ENCODE results near the gene RNF11. TPM values are rescaled to one million over a fixed set of nuclear protein-coding genes. Genes with fewer than 3 reads are reported as not detected.

Gene RNF11
- total RNA-seq, 2 experiments from 2014 or later = 35.1 to 35.3 TPM

DNA sequence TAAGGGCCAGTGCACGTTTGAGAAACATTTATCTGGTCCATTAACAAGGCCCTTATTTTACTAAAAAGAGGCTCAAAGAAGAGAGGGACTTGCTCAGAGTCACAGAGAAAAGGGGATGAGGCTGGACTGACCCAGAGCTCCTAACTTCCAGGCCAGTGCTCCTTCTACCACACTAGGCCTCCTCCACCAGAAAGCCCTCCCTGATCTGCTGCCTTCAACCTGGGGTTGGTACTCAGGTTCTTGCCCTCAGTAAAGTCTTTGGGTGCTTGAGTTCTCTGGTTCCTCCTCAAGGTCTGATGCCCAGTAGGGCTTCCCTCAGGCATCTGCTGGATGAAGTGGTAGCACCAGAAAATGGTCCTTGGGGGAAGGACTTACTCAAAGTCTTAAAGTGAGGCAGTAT lies 68.3 kb downstream of the RNF11 start:
- POLR2A ChIA-PET = no interaction called here
- CTCF ChIA-PET = no interaction called here

DNA sequence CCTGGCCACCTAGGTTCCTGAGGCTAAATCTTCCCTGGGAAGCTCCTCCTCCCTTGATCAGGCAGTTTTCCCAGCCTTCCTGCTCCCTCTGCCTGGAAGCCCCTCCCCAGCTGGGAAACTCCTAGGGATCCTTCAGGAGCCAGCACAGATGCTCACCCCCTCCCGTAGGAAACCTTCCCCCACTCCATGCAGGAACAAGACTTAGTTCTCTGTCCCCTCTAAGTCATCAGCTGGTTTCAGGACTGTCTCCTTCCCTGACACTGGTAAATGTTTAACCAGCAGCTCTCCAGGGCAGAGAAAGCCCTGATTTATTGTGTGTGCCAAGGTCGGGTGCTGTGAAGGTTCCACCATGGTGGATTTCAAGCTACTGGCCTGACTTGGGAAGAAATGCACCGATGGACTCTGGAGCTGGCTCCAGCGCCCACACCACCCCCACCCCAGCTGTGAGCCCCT lies 69.3 kb downstream of the RNF11 start:
- POLR2A ChIA-PET = no interaction called here
- CTCF ChIA-PET = interaction anchor here (0.6 to 2.3 kb wide), 2 partner anchors 9 to 54 kb away, joined by 3 to 16 read pairs; no protein-coding TSS in a partner anchor

DNA sequence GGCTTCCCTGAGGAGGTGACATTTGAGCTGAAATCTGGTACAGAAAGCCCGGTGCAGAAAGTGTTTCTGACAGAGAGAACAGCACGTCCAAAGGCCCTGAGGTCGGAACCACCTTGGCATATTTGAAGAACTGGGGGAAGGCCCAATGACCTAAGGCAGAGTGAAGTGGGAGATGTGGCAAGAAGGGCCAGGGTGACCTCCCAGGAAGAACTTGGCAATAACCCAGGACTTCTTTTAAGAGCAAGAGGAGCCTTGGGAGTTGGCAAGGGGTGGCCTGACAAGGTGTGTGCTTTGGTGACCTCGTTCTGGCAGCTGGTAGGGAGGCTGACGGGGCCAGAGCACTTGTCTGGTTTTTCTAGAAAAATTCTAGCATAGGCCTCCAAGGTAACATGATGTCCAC lies 70.9 kb downstream of the RNF11 start:
- ChIA-PET CTCF (interaction anchor here (0.5 to 2.3 kb wide), 2 partner anchors 11 to 109 kb away, joined by 4 to 16 read pairs; no protein-coding TSS in a partner anchor), POLR2A (no interaction called here)

DNA sequence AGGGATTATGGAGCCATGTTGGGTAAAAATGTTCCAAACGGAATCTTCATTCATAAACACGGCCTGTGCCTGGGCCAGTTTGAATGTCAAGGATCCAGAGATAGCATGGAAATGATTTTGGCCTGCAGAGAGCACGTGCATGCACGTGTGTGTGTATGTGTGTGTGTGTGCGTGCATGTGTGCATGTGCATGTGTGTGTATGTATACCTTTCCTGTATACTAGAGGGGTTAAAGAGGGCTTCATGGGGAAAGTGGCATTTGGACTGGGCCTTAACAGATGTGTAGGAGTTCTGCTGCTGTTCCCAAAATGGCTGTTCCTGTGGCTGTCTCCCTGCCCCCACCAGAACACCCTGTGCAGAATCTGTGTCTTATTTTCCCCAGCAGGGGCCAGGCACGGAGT lies 72.6 kb downstream of the RNF11 start:
- ChIA-PET CTCF (interaction anchor here (0.9 kb wide), 1 partner anchor 11 kb away, joined by 3 read pairs; no protein-coding TSS in a partner anchor), POLR2A (no interaction called here)

DNA sequence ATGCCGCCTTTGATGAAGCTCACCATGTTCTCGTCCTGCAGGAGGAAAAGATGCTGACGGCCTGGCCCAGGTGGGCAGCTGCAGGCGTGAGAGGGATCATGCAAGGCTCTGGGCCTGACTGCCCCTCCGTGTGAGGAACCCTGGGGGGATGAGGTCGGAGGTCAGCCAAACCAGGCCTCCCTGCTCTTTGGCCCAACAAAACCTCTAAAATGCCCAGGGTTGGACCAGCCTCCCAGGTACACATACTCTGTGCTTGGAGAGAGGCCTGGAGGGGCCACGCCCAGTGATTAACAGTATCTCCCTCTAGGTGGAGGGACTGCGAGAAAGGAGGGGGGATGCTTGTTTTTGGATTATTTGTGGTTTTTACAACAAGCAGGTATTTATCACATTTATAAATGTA lies 73.2 kb downstream of the RNF11 start:
- POLR2A ChIA-PET = no interaction called here
- CTCF ChIA-PET = no interaction called here

DNA sequence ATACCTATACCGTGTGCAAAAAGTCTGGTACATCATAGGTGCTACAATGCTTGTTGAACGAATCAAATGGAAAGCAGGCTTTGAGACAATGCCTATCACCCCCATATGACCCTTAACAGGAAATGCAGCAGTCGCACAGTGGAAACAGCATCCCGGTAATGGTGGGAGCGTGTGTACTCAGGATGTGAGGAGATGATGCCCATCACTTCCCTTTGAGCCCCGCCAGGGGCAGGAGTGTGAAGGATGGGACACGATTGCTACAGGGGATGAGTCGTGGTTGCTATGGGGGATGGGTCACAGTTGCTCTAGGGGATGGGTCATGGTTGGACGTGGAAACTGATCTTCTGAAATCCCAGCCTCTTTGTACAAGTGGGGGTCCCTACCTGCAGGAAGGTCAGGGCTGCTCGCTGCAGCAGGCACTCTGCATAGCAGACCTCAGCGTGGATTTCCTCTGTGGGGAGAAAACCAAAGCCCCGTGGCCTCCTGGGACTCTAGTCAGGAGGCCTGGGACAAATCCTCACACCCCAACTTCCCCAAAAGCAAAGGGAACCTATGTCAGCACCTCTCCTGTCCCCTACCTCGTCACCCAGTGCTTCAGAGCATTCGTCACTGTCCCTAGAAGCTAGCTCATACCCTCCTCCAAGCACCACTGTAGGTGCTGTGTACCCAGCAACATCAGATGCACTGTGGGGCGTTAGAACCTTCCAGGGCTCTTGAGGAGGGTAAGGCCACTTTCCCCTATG lies 75.0 kb downstream of the RNF11 start:
- ChIA-PET POLR2A (no interaction called here), CTCF (no interaction called here)

DNA sequence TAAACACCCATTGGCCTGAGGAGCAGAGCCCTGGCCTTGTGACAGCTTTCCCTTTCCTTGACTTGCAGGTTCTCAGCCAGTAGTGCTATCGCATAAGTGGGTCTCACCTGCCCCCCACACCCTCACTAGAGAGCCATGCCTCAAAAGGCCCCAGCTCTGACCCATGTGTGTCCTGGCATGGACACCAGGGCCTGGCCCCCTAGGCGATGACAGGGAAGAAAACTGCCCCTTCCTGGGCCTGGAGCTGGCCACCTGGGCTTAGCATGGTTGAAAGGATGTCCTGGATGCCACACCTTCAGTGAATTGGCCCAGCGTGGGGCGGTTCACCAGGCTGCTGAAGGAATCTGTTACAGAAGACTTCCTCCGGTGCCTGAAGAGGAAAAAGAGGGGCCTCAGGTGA lies 75.8 kb downstream of the RNF11 start:
- CTCF ChIA-PET = interaction anchor here (1.5 kb wide), 1 partner anchor 15 kb away, joined by 3 read pairs; no protein-coding TSS in a partner anchor
- POLR2A ChIA-PET = no interaction called here

DNA sequence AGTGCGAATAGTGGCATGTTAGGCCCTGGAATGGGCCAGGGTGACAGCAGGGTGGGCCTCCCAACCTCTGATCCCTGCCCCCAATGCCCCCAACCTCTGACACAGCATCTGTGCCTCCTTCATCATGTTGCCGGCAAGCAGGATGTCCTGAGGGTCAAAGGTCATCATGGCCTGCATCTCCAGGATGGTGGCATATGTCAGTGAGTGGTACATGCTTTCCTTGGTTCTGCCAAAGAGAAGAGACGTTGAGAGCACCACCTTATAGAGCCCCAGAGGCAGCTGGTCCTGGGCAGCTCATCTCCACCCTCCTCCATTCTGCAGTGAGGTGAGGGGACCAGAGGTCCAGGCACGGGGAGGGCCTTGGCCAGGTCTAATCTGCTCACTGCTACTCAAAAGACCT lies 76.6 kb downstream of the RNF11 start:
- ChIA-PET CTCF (interaction anchor here (1.5 kb wide), 1 partner anchor 16 kb away, joined by 3 read pairs; no protein-coding TSS in a partner anchor), POLR2A (no interaction called here)

DNA sequence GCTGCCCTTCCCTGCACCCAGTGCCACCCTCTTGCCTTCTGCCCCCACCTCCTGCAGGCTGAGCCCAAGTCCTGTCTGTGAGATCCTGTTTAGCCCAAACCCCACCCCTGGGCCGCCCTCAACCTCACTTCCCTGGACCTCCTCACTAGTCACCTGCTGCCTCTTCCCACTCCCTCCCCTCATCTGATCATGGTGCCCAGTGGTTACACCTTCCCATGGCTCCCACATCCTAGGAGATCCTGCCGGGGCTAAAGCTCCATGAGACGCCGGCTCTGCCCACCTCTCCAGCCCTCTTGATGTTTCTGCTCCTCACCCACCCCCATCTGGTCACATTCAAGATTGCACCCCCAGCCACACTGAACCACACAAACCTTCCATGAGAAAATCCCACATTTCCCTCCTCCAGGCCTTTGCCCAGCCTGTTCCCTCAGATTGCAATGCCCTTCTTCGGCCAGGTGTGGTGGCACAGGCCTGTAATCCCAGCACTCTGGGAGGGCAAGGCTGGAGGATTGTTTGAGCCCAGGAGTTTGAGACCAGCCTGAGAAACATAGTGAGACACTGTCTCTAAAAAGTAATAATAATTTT lies 77.3 kb downstream of the RNF11 start:
- ChIA-PET CTCF (interaction anchor here (1.5 kb wide), 1 partner anchor 16 kb away, joined by 3 read pairs; no protein-coding TSS in a partner anchor), POLR2A (no interaction called here)

DNA sequence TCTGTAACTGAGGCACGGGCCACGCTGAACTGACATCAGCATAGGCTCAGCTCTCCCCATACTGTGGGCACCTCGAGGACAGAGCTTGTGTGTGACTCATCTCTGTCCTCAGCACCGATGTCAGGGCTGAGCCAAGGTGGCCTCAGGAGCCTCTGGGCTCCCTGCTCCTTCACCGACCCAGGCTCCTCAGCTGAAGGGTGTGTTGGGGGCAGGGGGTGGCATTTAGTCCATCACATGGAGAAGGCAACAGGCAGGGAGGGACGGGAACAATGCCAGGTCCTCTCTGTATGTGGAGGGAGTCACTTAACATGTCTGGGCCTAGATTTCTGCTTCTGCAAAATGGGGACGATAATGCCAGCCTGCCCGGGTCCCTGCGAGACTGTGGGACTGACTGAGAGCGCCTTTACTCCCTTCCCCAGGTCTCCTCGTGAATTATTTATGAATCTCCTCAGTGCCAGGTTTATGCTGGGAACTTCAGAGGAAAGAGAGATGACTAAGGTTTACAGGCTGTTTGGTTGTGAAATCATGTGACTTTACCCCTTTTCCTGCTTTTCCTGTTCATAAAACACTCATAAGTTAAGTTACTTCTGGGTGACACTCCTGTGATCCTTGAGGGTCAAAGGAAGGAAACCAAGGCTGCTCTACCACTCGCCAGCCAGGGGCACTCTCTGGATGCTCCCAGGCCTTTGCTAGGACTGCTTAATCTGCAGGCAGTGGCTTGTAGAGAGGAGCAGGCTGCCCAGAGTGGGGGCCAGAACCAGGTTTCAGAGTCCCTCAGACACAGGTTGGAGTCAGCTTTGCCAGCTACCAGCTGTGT lies 78.1 kb downstream of the RNF11 start:
- POLR2A ChIA-PET = no interaction called here

DNA sequence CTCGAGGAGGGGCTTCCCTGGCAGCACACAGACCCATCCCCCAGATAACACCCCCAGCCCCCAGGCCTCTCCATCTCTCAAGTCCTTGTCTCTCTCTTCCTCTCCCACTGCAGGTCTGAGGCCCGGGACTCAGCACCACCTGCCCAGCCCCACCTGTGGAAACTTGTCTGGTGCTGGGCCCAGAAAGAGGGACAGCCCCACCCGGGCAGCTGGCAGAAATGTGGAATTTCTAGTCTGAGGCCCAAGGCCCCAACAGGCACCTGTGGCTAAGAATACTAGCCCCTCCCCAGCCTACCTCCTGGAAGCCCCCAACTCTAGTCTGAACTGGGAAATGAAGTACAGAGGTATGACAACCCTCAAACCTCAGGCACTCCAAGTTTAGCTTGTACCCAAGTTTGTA lies 78.9 kb downstream of the RNF11 start:
- ChIA-PET POLR2A (no interaction called here), CTCF (no interaction called here)

More for the DNA sequence above, 78.1 kb downstream of the RNF11 start:
- CTCF ChIA-PET = no interaction called here

DNA sequence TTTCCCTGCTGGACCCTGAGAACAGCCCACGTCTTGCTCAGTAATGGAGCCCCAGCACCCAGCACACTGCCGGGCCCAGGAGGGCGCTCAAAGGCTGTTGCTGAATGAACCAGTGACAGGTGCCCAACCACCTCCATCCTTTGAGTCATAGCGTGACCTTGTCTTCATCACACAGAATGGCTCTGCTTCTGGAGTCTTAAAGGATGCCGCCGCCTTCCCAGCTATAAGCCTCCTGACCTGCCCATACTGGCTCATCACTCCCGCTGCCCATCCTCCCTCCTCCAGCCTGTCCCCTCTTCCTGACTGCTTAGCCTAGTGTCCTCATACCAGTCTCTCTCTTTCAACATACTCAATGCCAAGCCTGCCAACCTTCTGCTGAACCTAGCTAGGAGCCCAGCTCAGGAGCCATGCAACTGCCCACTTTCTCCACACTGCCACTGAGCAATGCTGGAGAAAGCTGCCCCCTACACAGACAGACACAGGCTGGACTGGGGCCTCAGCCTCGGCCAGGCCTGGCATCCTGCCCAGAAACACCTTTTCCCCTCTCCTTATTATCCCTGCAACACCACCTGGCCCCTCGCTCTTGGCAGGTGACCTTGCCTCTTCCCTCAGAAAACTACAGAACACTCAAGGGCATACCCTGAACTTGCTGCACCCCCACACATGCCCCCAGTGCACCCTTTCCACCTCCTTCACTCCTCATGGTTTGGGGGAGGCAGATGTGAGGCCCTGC lies 80.2 kb downstream of the RNF11 start:
- POLR2A ChIA-PET = no interaction called here
- CTCF ChIA-PET = no interaction called here

DNA sequence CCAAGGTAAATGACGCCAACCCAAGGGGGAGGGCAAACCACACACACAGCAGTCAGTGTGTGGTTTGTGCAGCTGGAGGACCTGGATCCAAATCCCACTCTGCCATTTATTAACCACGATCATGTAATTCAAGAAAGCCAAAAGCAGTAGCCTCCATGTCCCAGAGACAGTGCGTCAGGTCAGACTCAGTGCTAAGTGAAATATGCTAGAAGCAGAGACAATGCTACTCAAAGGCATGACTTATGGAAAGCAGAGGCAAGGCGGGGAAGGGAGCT lies 80.7 kb downstream of the RNF11 start:
- CTCF ChIA-PET = no interaction called here

DNA sequence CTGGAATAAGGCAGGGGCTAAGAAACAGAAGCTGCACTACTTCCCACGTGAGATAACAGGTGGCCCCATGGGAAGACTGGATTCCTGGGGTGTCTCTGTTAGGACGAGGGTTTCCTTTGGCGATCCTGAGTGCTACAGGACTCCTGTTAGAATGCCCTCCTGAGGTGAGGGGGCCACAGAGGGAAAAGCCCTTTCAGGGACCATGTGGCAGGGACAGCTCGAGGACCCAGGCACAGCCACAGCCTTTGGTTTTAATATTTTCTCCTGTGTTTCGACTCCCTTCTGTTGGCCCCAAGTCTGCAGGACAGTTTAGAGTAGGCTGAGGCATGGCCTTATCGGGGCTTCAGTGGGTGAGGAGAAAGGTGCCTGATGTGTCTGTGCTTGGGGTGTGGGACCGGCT lies 81.7 kb downstream of the RNF11 start:
- ChIA-PET POLR2A (no interaction called here), CTCF (interaction anchor here (1.1 to 1.2 kb wide), 2 partner anchors 9 to 21 kb away, joined by 3 to 4 read pairs; no protein-coding TSS in a partner anchor)

More for the DNA sequence above, 80.7 kb downstream of the RNF11 start:
- POLR2A ChIA-PET = no interaction called here

DNA sequence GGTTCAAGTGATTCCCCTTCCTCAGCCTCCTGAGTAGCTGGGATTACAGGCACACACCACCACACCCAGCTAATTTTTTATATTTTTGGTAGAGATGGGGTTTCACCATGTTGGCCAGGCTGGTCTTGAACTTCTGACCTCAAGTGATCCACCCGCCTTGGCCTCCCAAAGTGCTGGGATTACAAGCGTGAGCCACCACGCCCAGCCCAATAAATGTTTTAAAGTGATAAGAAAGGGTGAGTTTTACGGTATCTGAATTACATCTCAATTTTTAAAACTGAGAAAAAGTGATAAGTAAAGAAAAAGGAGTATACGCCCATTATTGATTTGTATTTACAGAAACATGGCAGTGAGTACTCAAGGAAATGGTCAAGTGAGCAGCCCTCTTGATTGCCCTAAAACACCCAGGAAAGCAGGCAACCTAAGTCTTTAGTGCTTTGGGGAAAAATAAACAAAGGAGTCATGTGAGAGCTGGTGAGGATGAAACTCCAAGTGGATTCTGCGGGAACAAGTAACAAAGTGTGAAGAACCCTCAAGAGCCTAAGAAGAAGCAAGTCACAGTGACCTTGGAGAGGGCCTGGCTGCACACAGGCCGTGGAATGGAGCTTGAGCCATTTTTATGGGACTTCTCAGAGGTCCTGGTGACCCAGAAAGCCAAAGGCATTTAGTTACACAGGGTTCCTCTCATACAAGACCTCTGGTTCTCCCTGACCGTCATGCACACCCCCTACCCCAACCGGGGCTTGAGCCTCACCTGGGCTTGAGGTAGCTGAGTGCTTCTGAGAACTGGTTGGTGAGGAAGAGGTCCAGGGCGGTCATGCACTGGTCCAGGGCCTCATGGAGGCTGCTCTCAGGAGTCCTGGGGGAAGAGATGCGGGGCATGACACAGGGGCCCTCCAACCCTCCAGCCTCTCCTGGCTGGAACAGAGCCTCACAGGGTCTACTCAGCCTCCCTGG lies 85.2 kb downstream of the RNF11 start:
- ChIA-PET POLR2A (no interaction called here), CTCF (interaction anchor here (0.7 kb wide), 1 partner anchor 25 kb away, joined by 3 read pairs; no protein-coding TSS in a partner anchor)

DNA sequence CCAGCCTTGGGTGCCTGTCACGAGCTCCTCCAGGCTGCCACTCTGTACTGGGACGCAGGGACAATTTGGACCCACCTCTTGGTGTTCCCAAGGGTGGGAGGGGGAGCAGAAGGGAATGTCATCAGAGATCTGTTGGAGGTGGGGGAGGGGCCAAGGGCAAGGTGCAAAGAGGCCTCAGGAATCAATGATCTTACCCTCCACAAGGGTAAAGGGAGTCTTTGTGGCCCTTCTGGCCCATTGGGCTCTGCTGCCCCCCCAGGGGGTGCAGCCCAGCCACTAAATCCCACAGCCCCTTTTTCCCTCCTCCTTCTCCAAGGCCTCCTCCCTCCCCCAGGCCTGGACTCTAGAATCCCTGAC lies 85.8 kb downstream of the RNF11 start:
- ChIA-PET POLR2A (no interaction called here), CTCF (interaction anchor here (0.7 kb wide), 1 partner anchor 26 kb away, joined by 3 read pairs; no protein-coding TSS in a partner anchor)

DNA sequence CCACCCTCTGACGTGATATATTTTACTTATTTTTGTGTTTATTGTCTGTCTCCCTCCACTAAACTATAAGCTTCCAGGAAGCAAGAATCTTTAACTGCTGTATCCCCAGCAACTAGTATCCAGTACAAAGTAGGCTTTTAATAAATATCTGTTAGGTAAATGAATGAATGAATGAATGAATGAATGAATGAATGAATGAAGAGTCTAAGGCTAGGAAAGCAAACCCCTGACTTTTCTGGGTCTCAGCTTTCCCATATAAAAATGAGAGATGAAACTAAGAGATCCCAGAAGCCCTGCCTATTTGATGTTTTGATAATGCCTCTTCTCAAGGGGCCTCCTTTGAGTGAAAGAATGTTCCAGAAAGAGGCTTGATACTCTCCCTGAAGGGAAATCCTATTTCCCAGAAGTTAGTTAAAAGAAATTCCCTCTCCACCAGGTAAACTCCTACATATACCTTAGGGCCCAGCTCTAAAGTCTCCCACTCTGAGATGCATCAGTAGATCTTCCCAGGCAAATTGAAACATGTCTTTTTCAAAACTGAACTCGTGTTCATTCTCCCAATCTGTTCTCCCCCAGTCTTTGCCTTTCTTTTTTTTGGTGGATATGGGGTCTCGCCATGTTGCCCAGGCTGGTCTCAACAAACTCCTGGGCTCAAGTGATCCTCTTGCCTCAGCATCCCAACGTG lies 86.5 kb downstream of the RNF11 start:
- ChIA-PET CTCF (no interaction called here), POLR2A (no interaction called here)

Data from activated CD8-positive, alpha-beta memory T cell treated with anti-CD3 and anti-CD28 coated beads for 36 hours (primary cell).